Measurements from ENCODE around the gene OLA1. TPM values are rescaled to one million over a fixed set of nuclear protein-coding genes. Genes with fewer than 3 reads are reported as not detected.

OLA1 gene
- total and polyA plus RNA-seq, 2 of the 13 experiments (the other 11 are each of a cell fraction or from before 2014, with no cell fraction given): 153 to 241 TPM

GRCh38 chr2:174248187-174248997, at the start of gene OLA1 (continued):
- TF ChIP-seq AKNA (CRISPR knock-in tag; IDR thresholded peaks at IDR 0.05; ENCODE audit: borderline replicate concordance) (0 out of 2 replicates have a peak, but pooled peaks have one; percentile 91), SNAPC5 (CRISPR knock-in tag; IDR thresholded peaks at IDR 0.05; ENCODE audit: borderline replicate concordance) (no peak), RNF2 (conservative IDR thresholded peaks at IDR 0.05; ENCODE audit: low read depth) (peak; percentile 95), ZNF644 (CRISPR knock-in tag; IDR thresholded peaks at IDR 0.05; ENCODE audit: low read depth) (no peak), ZBTB21 (CRISPR knock-in tag; IDR thresholded peaks at IDR 0.05) (no peak), PBX3 (CRISPR knock-in tag; IDR thresholded peaks at IDR 0.05; ENCODE audit: borderline replicate concordance) (0 out of 2 replicates have a peak, but pooled peaks have one; percentile 45), ZNF441 (CRISPR knock-in tag; IDR thresholded peaks at IDR 0.05; ENCODE audit: borderline replicate concordance) (0 out of 2 replicates have a peak, but pooled peaks have one; percentile 75), ZBTB8A (CRISPR knock-in tag; IDR thresholded peaks at IDR 0.05; ENCODE audit: borderline replicate concordance, low read depth) (no peak), TBL1XR1 (IDR thresholded peaks at IDR 0.05; ENCODE audit: borderline replicate concordance, low read length, partially characterized antibody) (no peak), ATF7-NPFF (CRISPR knock-in tag; IDR thresholded peaks at IDR 0.05; ENCODE audit: low read depth) (peak; percentile 88)
- TF ChIP-seq, protein P1, sequence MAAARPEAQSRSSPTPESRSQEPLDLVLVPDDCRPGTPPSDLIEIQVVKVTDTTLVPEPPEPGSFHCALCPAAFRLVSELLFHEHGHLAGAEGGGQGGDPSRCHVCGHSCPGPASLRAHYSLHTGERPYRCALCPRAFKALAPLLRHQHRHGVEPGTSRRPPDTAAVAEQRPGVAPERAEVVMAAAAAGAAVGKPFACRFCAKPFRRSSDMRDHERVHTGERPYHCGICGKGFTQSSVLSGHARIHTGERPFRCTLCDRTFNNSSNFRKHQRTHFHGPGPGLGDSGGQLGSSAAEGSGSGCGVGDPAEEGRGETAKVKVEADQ (CRISPR knock-in tag; IDR thresholded peaks at IDR 0.05; ENCODE audit: borderline replicate concordance): peak; percentile 98
- TF ChIP-seq, protein P2, sequence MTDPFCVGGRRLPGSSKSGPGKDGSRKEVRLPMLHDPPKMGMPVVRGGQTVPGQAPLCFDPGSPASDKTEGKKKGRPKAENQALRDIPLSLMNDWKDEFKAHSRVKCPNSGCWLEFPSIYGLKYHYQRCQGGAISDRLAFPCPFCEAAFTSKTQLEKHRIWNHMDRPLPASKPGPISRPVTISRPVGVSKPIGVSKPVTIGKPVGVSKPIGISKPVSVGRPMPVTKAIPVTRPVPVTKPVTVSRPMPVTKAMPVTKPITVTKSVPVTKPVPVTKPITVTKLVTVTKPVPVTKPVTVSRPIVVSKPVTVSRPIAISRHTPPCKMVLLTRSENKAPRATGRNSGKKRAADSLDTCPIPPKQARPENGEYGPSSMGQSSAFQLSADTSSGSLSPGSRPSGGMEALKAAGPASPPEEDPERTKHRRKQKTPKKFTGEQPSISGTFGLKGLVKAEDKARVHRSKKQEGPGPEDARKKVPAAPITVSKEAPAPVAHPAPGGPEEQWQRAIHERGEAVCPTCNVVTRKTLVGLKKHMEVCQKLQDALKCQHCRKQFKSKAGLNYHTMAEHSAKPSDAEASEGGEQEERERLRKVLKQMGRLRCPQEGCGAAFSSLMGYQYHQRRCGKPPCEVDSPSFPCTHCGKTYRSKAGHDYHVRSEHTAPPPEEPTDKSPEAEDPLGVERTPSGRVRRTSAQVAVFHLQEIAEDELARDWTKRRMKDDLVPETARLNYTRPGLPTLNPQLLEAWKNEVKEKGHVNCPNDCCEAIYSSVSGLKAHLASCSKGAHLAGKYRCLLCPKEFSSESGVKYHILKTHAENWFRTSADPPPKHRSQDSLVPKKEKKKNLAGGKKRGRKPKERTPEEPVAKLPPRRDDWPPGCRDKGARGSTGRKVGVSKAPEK (CRISPR knock-in tag; IDR thresholded peaks at IDR 0.05; ENCODE audit: borderline replicate concordance): peak; percentile 63; the same call in 1 of the 2 replicates
- TF ChIP-seq, protein P3, sequence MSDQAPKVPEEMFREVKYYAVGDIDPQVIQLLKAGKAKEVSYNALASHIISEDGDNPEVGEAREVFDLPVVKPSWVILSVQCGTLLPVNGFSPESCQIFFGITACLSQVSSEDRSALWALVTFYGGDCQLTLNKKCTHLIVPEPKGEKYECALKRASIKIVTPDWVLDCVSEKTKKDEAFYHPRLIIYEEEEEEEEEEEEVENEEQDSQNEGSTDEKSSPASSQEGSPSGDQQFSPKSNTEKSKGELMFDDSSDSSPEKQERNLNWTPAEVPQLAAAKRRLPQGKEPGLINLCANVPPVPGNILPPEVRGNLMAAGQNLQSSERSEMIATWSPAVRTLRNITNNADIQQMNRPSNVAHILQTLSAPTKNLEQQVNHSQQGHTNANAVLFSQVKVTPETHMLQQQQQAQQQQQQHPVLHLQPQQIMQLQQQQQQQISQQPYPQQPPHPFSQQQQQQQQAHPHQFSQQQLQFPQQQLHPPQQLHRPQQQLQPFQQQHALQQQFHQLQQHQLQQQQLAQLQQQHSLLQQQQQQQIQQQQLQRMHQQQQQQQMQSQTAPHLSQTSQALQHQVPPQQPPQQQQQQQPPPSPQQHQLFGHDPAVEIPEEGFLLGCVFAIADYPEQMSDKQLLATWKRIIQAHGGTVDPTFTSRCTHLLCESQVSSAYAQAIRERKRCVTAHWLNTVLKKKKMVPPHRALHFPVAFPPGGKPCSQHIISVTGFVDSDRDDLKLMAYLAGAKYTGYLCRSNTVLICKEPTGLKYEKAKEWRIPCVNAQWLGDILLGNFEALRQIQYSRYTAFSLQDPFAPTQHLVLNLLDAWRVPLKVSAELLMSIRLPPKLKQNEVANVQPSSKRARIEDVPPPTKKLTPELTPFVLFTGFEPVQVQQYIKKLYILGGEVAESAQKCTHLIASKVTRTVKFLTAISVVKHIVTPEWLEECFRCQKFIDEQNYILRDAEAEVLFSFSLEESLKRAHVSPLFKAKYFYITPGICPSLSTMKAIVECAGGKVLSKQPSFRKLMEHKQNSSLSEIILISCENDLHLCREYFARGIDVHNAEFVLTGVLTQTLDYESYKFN (CRISPR knock-in tag; conservative IDR thresholded peaks at IDR 0.05): peak; percentile 58

Data from HepG2 (cell line).